GM23248 (cell line): ENCODE data around the gene DKK3.

Experiments used
- EZH2 ChIP-seq: fragments of 200-600 bp; sonication (generic); IDR thresholded peaks from 2 replicates; pipeline ENCODE4 v1.6.1; 2018; ENCODE audit warnings: antibody characterized with exemption, mild to moderate bottlenecking; ENCODE audit not compliant: insufficient read depth, poor library complexity, severe bottlenecking
- EZH2phosphoT487 ChIP-seq: fragments of 200-600 bp; sonication (generic); IDR thresholded peaks from 2 replicates; pipeline ENCODE4 v1.6.1; 2018; ENCODE audit warnings: antibody characterized with exemption, moderate library complexity, mild to moderate bottlenecking, low read depth; ENCODE audit not compliant: insufficient read depth

DNA sequence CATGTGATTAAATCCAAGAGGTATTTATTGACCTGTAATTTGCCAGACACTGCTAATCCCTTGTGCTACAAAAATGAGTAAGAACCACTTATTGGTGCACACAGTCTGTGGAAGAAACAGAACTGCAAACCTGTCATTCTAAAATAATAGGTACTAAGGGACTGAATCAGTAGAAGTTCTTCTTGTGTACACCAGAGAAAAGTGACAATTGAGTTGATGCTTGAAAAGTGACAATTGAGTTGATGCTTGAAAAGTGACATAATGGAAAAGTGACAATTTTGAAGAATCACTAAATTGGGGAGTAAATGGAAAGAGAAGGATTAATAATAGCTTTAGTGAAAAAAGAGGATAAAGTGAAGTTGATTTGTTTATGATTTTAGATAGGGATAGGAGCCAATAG is 56.4 kb downstream of the DKK3 start:
- TF ChIP-seq EZH2 (no peak), EZH2phosphoT487 (no peak)
